GM04503 (cell line): ENCODE measurements around the gene WDR87.
"Not testable (repeated sequence)": the region's sequence is repeated elsewhere in the genome, so short reads cannot be mapped to it uniquely, and the experiment has no call there.

ENCODE experiments used
- DNase-seq: peaks from one replicate; pipeline ENCODE4 v3.0.0-alpha.2; 2012; ENCODE audit warnings: low read depth

WDR87 gene

DNA sequence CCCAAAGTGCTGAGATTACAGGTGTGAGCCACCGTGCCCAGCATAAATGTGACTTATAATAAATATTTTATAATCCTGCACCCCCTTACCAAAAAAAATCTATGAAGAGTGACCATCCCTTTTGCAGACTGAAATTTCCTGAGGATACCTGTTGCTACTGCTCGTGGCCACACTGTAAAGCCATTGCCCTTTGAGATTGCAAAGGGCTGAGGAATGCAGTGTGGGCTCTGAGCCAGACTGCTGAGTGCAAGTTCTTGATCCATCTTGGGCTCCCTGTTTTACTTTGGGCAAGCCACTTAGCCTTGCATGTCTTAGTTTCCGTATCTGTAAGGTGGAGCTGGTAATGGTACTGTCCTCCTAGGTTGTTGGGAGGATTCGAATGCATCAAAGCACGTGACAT is 24.0 kb upstream of the WDR87 start:
- no peak for DNase-seq

DNA sequence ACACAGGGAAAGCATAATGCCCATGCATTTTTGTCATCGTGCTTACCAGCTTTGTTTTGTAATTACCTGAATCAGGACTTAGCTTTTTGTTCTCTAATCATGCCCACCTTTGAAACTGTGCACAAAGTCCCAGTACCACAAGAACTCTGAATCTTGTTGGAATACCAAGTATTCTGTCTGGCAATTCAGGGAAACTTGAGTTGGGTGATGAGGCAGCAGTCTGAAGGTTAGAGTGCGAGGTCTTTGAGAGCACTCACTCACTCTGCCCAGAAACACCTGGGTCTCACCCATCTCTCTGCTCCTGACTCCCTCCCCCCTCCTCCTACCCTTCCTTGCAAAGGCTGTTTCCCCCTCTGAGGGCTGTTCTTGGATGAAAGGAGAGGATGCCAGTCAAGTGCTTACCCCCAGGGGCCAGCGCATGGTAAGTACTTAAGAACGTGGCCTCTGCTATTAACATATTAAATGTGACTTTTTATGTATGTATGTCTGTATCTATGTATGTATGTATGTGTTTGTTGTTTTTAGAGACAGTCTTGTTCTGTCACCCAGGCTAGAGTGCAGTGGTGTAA is 23.0 kb upstream of the WDR87 start:
- DNase-seq = no peak

DNA sequence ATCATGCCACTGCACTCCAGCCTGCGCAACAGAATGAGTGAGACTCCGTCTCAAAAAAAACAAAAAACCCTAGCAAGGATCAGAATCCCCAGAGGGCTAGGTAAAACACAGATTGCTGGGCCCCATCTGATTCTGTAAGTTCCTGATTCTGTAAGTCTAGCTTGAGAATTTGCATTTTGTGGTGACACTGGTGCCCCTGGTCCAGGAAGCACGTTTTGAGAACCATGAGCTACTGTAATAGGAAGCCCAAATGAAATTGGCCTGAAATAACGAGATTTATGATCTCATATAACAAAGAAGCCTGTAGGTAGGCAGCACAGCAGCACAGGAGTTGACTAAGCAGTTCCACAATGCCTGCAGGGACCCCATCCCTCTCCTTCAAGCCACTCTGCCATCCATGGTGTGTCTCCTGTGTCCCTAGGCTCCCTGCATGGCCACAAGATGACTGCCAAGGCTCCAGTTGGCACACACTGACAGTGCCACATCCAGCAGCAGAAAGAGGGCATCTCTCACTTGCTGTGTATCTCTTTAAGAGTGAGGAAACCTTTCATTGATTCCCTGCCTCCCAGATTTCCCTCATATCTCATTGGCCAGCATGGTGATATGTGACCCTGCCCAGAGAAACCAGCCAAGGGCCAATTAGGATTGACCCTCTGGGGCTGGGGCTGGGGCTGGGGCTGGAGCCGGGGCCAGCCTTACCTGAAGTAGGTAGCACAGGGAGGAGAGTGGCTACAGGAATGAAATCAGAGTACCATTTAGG is 22.3 kb upstream of the WDR87 start:
- DNase-seq = no peak

DNA sequence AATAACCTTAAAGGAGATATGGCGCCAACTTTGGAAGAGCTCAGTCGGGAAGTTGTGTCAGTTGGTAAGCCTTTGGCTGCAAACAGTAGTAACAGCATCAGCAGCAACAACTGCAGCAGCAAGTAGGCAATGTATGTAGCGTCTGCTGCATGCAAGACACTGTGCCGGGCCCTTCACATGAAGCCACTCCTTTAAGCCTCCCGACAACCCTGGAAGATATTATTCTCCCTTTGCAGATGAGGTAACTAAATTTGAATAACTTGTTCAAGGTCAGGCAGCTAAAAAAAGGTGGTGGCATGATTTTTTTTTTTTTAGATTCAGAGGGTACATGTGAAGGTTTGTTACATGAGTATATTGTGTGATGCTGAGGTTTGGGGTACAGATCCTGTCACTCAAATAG is 20.3 kb upstream of the WDR87 start:
- DNase-seq = no peak

DNA sequence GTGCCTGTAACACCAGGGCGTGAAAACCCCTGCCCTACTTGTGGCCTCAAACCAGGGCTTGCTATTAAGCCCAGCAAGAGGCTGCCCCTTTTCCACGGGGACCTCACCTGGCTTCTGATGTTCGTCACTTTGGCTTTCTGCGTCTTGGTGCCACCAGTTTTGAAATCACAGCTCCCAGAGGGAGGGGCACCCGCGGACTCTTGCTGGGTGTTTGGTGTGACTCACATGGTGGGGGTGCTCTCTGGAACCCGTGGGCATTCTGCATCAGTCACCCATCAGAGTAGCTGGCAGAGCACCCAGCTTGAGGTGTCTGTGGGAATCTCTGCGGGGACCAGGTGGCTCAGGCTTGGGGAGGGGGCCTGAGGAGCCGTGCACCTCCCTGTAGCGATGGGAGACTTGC is 19.9 kb upstream of the WDR87 start:
- DNase-seq = no peak

DNA sequence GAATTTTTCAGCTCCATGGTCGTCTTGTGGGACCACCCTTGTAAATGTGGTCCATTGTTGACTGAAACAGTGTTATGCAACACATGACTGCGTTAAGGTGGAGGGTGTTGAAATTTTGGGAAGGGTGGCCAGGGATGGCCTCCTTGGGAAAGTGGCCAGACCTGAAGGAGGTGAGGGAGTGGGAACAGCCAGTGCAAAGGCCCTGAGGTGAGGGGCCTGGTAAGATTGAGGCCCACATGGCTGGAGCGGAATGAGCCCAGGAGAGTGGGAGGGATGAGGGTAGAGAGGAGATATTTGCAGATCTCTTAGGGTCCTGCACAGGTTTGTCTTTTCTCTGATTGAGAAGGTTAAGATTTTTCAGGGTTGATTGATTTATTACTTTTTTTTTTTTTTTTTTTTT is 18.8 kb upstream of the WDR87 start:
- DNase-seq = no peak

DNA sequence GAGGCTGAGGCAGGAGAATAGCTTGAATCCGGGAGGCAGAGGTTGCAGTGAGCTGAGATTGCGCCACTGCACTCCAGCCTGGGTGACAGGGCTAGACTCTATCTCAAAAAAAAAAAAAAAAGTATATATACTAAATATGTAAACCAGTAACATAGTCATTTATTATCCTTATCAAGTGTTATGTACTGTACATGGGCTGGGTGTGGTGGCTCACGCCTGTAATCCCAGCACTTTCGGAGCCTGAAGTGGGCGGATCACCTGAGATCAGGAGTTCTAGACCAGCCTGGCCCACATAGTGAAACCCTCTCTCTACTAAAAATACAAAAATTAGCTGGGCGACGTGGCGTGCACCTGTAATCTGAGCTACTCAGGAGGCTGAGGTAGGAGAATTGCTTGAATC is 18.2 kb upstream of the WDR87 start:
- DNase-seq = not testable (repeated sequence)

DNA sequence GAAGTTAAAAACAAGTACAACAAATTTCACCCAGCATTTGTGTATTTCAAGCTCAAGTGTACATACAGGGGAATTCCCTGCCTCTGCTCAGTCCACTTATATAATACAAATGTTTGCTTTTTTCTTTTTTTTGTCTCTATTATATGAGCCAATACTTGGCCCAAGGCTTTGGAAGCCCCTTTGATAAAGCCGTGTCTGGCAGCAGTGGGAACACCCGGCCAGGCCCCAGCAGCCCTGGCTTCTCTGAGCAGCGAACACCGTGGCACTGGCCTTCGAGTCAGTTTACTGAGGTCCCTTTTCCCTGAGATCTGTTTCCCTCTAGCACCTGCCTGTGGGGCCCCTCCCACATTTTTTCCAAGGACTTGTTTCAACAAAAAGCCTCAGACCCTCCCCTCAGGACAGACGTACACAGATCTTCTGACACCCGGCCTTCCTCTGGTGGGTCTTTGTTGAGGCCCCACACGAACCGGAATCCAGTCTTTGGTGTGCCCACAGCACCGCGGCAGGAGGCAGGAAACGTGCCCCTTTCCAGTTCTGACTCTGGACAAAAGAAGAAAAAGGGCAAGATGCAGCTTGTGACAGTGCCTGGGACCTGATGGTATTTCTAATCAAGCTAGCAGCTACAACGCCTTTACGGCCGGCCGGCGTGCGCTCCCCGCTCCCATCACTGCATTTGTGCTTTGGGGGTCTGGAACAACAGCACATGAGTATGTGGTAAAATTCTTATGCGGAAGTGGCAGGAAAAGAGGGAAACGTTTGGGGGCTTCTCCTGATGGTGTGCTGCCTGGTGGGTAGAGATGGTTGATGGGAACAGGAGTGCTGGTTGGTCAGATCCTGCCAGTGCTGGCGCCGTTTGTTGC is 14.4 kb upstream of the WDR87 start:
- DNase-seq = no peak

DNA sequence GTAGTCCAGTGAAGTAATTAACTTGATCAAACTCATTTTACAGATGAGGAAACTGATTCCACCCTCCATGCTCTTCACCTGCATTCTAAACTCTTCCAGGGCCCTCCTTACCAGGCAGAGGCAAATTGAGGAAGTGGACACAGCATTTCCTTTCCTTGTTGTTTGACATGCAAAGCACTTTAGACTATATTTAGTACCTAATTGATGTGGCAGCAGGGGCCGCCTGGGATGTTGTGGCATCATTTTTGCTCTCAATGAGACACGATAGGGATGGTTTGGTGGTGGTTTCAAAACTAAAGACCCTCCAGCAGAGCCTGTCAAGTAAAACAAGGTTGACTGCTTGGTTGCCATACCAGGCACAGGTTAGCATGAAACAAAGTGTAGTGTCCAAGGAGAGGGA is 8.5 kb upstream of the WDR87 start:
- DNase-seq = no peak

DNA sequence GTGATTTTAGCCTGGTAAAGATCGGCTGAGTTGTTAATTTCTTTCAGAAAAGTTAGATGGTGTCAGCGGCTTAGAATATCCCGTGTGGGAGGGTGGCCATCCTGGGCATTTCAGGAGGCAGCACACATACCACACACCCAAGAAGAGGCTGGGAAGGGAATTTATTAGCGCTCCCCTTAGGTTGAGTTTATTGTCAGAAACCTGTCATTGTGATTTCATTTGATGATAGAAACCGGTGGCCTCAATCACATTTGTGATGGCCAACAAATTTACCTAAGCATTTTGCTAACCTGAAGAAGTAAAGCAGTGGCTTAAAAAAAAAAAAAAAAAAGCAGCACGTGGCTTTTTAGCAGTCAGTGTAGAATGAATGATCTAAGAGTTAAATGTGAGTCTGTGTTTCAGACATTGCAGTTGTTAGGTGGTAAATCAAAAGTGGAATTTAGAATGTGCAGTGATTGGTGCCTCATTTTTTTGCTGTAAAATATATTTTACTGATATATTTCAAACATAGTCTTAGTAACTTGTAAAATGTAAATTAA is 3.3 kb upstream of the WDR87 start:
- no peak for DNase-seq

DNA sequence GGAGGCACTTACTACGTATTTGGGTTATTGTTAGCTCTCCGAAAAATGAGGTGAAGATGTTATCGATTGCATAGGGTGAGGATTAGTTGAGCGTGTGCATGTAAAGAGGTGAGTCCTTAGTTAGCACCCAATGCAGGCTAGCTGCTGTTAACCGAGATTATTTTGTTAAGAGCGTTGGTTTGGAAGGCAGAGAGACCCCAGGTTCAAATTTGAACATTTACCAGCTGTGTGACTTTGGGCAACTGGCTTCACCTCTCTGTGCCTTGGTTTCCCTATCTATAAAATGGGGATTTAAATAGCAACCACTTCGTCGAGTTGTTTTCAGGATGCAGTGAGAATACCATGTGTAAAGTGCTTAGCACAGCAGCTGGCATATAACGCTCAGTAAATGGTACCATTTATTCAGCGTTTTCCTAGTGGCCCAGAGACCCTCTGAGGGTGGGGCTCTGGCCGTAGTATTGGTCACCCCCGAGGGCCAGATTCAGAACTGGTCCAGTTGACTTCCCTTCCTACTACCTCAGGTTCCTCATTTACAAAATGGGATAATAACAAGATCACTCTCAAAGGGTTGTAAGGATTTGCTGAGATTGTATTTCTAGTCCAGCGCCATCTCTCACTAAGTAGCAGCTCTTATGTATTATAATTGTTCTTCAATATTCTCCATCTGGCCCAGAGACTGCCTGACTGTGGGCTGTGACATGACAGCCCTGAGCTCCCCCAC is 1.5 kb upstream of the WDR87 start:
- no peak for DNase-seq

DNA sequence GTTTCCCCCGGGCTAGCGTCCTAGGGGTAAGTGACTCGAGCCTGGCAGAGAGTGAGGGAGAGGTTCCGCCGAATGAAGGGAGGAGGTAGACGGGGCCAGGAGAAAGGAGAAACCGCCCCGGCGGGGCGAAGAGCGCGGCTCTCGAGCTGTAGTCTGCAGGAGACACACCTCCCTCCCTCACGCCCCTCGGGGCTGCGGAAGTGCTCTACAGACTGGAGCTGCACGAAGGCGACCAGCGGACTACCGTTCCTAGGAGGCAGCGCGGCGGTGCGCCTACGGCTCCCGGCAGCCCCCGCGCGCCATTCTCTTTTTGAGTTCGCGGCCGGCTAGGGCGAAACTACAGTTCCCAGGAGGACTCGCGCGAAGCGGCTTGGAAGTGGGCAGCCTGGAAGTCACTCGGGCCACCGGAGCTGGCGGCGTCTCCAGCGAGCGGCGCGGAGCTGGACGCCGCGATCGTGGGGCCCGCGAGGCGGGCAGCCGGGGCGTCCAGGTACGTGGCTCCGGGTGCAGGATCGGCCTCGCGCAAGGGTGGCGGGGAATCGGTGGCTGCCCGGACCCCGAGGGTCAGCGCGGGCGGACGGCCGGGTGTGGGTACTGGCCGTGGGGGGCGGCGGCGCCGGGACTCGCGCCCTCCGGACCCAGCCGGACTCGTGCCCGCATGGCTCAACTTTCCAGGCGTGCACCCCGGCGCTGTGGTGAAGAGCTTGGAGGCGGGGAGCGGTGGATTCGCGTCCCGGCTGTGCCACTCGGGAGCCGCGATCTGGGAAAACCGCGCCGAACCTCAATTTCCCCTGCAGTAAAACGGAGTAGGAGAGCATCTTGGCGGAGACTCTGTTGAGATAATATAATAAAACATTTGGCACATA is 708 bp upstream of the WDR87 start, which contains the start of gene SIPA1L3:
Gene SIPA1L3 (plus strand): TSS at position 340 of the 866 bp plus-strand sequence. CDS start 174,358 bp downstream, outside the sequence.
- peak; percentile 62 for DNase-seq

DNA sequence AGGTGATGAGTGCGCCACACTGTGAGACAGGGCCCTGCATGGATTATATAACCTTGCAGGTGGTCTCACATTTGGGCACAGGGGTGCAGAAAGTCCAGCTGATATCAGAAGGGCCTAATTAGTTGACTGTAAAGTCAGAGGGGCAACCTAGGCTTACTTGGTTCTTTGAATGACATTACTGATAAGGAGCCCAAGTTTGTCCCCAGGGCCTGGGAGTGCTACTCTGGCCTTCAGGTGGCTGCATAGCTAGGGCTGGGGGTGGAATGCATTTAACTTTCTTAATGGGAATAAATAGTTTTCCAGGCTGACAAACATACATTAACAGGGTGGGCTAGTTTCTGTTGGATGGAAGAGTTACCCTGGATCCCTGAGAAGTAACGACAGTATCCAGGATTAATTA is 3.3 kb downstream of the WDR87 start:
- DNase-seq = no peak

DNA sequence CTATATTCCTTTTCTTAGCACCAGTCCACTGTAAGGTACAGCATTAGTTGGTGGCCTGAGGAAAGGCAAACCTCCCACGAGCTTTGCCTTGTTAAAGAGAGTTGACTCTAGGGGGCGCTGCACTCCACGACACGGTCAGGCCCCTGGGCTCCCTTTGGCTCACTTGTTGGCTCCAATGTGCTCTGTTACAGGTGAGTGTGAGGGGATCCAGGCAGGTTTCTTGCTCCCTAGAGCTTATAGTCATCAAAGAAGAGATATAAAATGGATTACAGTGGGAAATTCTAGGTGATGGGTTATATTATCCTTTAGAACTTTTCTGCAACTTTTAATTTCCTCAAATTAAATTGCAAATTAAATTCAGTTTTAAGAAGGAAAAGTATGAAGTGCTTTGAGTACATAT is 3.7 kb downstream of the WDR87 start:
- DNase-seq = peak; percentile 6

DNA sequence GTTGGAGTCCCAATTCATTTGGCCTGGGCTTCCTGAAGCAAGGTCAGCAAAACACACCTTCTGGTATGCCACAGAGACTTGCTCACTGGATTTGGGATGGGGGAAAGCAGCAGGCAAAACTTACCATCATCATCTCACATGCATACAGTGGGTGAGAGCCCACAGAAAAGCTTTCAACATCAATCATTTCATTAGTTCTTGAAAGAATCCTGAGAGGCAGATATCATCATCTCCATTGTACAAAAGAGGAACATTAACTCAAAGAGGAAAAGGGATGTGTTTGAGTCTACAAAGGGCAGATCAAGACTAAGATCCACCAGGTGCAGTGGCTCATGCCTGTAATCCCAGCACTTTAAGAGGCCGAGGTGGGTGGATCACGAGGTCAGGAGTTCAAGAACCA is 6.4 kb downstream of the WDR87 start:
- no peak for DNase-seq

DNA sequence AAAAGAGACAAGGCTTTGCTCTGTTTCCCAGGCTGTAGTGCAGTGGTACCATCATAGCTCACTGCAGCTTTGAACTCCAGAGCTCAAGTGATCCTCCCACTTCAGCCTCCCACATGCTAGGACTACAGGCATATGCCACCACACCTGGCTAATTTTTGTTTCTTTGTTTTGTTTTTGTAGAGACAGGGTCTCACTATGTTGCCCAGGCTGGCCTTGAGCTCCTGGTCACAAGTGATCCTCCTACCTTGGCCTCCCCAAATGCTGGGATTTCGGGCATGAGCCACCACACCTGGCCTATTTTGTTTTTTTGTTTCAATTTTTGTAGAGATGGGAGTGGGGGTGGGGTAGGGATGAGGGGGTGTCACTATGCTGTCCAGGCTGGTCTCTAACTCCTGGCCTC is 6.9 kb downstream of the WDR87 start:
- no peak for DNase-seq

DNA sequence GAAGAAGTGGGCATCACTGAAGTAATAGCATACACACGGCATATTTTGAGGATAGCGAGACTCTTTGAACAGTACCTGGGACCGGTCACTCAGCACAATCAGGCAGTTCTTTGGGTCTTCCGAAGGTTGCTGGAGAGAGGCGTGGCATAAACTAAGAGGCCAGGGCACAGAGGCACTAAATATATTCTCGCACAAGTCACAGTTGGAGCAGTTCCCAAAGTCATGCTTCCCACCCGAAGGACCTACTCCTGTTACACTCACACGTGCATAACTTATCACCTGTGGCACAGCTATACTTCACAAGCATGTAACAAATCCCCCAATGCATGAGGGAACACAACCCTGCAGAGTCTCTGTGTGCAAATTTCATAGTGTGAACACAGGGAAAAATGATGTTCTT is 10.2 kb downstream of the WDR87 start:
- DNase-seq = no peak

DNA sequence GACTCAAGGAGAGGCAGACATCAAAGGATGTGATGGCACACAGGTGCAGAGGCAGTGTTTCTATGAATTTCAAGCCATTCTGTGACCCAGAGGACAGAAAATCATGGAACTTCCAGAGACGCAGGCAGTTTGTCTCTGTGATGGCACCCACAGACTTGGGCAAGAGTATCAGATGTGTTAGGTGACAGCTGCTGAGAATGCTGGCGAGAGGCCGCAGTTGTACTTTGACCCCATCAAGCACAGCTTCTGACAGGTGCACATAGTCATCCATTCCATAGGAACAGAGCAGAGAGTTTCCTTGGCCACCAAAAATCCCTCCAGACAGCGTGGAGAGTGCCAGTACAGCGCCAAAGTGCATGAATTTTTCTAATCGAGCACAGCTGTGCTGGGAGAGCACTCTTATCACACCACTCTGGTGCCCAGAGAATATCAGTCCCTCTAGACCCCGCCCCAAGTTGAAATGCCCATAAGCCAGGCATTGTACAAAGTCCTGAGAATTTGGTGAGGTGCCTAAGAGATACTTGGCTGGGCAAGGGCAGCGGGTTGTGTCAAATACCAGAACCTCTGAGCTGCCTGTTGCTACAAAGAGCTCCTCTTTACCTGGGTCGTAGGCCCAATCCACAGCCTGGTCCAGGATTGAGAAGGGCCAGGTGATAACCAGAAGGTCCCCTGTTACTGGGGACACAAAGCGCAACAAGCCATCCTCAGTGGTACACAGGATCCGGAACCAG is 12.4 kb downstream of the WDR87 start:
- no peak for DNase-seq

DNA sequence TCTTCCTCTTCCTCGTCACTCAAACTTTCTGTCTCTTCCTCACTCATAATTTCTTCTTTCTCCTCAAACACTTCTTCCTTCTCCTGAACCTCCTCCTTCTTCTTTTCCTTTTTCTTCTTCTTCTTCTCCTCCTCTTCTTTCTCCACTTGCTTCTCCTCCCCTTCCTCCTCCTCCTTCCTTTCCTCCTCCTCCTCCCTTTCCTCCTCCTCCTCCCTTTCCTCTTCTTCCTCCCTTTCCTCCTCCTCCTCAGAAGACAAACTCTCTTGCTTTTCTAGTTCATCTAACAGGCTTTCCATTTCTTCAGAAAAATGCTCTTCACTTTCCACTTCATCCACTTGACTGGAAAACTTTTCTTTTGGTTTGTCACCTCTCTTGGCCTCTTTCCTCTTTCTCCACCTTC is 19.8 kb downstream of the WDR87 start:
- DNase-seq = no peak

DNA sequence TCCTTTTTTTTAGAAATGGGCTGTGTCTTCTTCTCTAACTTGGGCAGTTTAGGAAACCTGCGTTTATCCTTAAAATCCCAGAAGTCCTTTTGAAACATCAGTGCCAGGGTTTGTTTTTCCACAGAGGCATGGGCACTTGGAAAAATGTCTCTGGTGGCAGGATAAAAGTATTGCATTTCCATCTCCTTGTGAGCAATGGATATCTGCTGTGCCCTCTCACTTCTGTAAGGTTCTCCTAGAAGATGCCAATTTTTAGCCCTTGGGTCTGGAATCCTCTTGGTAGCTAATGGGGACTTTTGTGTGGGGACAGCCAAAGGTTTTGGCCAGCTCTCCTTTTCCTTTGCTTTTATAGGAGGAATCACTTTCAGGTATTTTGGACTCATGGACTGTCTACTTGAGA is 21.0 kb downstream of the WDR87 start:
- DNase-seq = no peak
